ENCODE data around the gene MYBPHL.

DNA sequence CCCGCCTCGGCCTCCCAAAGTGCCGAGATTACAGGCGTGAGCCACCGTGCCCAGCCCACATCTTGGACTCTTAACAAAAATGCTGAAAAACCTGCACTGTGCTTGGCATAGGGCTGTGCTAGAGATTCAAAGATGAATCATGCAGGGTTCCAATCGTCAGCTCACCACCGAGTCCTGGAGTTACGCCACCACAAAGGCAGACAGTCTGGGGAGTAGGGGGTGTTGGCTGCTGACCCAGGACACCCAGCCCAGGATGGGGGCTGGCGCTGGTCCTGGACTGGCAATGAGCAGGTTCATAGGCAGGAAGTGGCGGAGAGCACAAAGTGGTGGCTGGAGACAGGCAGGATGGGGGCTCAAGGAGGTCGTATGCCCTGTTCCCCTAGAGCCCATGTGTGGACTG, 39.8 kb downstream of the MYBPHL start:
- TF ChIP-seq POLR2AphosphoS5 (IDR thresholded peaks at IDR 0.05; ENCODE audit: low read depth, low read length): no peak
- no peak for TF ChIP-seq POLR2A (IDR thresholded peaks at IDR 0.05; ENCODE audit: low read depth, low read length)

Data from GM12892 (cell line).